Effector CD8-positive, alpha-beta T cell (primary cell): ENCODE data around the gene FIBCD1.

Experiments used
- DNase-seq: peaks from one replicate; lab custom pipeline; 2025; lab: John Stamatoyannopoulos, UW

The FIBCD1 gene

GRCh38 chr9:130858739-130859705, 80.0 kb downstream of the FIBCD1 start:
- DNase-seq = no peak

- no peak for DNase-seq
Observed at GRCh38 chr9:130857864-130858738, 80.9 kb downstream of the FIBCD1 start.

GRCh38 chr9:130856474-130856873, 82.6 kb downstream of the FIBCD1 start:
- no peak for DNase-seq

- no peak for DNase-seq
Observed at GRCh38 chr9:130854835-130855234, 84.2 kb downstream of the FIBCD1 start.

- no peak for DNase-seq
Observed at GRCh38 chr9:130854092-130854491, 85.0 kb downstream of the FIBCD1 start.

- DNase-seq = no peak
Observed at GRCh38 chr9:130852801-130853200, 86.2 kb downstream of the FIBCD1 start.
